ENCODE measurements around the gene CNTFR. TPM values are rescaled to one million over a fixed set of nuclear protein-coding genes. Genes with fewer than 3 reads are reported as not detected.
A peak's percentile ranks its signal among the peaks of the same experiment; 100 is the strongest.
"Not testable (repeated sequence)": the region's sequence is repeated elsewhere in the genome, so short reads cannot be mapped to it uniquely, and the experiment has no call there.

CNTFR gene
- total RNA-seq, 1 donor from 2014 or later: 2.7 TPM

- Mint-ChIP-seq H3K36me3 (ENCODE audit: insufficient read depth) (no peaks in the 10 kb centered on the region), H3K9me3 (ENCODE audit: low read depth) (no peaks in the 10 kb centered on the region), H3K4me3 (ENCODE audit: low read depth) (no peak overlapping the region), H3K27ac (no peak overlapping the region), H3K27me3 (peaks cover 37% of the 10 kb centered on the region), H3K4me1 (ENCODE audit: low read depth) (peaks cover 5% of the 10 kb centered on the region)
- no peak for DNase-seq (ENCODE audit: low spot score, unreplicated experiment)
- no peak for TF ChIP-seq CTCF (IDR thresholded peaks at IDR 0.05; ENCODE audit: unreplicated experiment)
These were observed 48.7 kb downstream of the CNTFR start for GRCh38 chr9:34540827-34541226.

GRCh38 chr9:34536685-34537084 lies 52.8 kb downstream of the CNTFR start:
- Mint-ChIP-seq H3K4me1 (ENCODE audit: low read depth) (no peaks in the 10 kb centered on the region), H3K9me3 (ENCODE audit: low read depth) (no peaks in the 10 kb centered on the region), H3K4me3 (ENCODE audit: low read depth) (no peak overlapping the region), H3K27ac (no peak overlapping the region), H3K36me3 (ENCODE audit: insufficient read depth) (no peaks in the 10 kb centered on the region), H3K27me3 (peaks cover 43% of the 10 kb centered on the region)
- no peak for TF ChIP-seq CTCF (IDR thresholded peaks at IDR 0.05; ENCODE audit: unreplicated experiment)
- no peak for DNase-seq (ENCODE audit: low spot score, unreplicated experiment)

DNA sequence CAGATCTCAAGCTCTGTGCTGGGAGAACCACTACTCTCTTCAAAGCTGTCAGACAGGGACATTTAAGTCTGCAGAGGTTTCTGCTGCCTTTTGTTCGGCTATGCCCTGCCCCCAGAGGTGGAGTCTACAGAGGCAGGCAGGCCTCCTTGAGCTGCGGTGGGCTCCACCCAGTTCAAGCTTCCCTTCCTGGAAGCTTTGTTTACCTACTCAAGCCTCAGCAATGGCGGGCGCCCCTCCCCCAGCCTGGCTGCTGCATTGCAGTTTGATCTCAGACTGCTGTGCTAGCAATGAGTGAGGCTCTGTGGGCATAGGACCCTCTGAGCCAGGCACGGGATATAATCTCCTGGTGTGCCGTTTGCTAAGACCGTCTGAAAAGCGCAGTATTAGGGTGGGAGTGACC lies 57.5 kb downstream of the CNTFR start:
- not testable (repeated sequence) for DNase-seq (ENCODE audit: low spot score, unreplicated experiment); H3K4me3 Mint-ChIP-seq (ENCODE audit: low read depth)
- H3K27me3 Mint-ChIP-seq: peaks cover 52% of the 10 kb centered on the region

DNA sequence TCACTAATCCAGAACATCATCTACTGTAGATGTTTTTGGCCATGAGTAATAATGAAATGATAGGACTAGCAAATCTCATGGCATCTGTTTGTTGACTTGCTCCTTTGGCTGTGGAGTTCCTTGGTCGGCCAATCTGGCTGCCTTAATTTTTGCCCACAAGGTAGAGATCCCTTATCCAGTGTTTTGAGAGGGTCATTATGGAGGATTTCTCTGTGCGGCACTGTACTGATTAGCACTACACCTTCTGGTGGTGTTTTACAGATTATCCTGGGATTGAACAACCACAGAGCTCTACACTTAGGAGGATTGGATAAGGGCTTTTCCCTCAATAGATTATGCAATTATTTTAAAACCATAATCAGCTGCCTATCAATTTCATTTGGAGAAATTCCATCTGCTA lies 63.5 kb downstream of the CNTFR start:
- Mint-ChIP-seq H3K4me1 (ENCODE audit: low read depth) (peaks cover 6% of the 10 kb centered on the region), H3K36me3 (ENCODE audit: insufficient read depth) (no peaks in the 10 kb centered on the region), H3K27me3 (peaks cover 55% of the 10 kb centered on the region), H3K27ac (no peak overlapping the region), H3K4me3 (ENCODE audit: low read depth) (no peak overlapping the region), H3K9me3 (ENCODE audit: low read depth) (no peaks in the 10 kb centered on the region)
- DNase-seq (ENCODE audit: low spot score, unreplicated experiment): no peak
- TF ChIP-seq CTCF (IDR thresholded peaks at IDR 0.05; ENCODE audit: unreplicated experiment): no peak

More for the DNA sequence above, 57.5 kb downstream of the CNTFR start:
- not testable (repeated sequence) for H3K36me3 Mint-ChIP-seq (ENCODE audit: insufficient read depth); H3K9me3 Mint-ChIP-seq (ENCODE audit: low read depth); H3K4me1 Mint-ChIP-seq (ENCODE audit: low read depth); H3K27ac Mint-ChIP-seq

- no peak for TF ChIP-seq CTCF (IDR thresholded peaks at IDR 0.05; ENCODE audit: unreplicated experiment)
- Mint-ChIP-seq H3K27ac (no peak overlapping the region), H3K27me3 (peaks cover 52% of the 10 kb centered on the region), H3K9me3 (ENCODE audit: low read depth) (no peaks in the 10 kb centered on the region), H3K4me1 (ENCODE audit: low read depth) (peaks cover 4% of the 10 kb centered on the region), H3K4me3 (ENCODE audit: low read depth) (no peak overlapping the region), H3K36me3 (ENCODE audit: insufficient read depth) (no peaks in the 10 kb centered on the region)
- no peak for DNase-seq (ENCODE audit: low spot score, unreplicated experiment)
These were observed 65.2 kb downstream of the CNTFR start for GRCh38 chr9:34524349-34524748.

DNA sequence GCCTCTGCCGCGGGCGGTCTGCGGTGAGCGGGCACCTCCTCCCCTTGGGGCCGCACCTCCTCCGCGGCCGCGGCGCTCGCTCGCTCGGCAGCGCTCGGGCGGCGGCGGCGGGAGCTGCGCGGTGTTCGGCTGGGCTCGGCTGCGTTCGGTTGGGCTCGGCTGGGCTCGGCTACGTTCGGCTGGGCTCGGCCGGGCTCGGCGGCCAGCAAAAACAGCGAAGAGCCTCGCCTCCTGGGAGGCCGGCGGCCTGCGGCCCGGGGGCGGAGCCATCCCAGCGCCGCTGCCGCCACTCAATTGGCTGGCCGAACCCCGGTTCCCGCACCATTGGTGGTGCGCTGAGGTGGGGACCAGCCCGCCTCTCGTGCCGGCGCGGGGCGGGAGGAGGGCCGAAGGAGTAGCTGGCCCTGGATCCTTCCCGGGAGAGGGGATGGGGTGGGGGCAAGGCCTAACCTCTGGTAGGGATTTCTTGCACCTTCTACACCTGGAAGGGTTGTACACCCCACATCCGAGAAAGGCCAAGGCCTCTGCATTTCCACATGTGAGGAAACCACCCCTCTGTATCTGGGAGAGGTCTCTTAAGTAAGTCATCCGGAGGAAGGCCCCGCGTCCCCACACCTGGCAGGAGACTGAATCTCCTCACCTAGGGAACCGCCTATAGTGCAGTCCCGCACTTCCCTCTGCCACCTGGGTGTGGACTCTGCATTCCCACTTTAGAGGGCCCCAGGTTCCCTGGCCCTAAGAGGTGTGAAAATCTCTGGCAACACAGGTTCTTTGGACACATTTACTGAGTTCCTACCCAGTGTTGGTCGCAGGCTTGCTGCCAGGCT lies 66.3 kb downstream of the CNTFR start, which contains the start of gene ENHO:
ENHO (minus strand) TSS at position 20 of the 827 bp plus-strand sequence. CDS start 1,295 bp downstream, outside the sequence.
- no peaks in the 10 kb centered on the region for H3K36me3 Mint-ChIP-seq (ENCODE audit: insufficient read depth)
- peak; percentile 87 for DNase-seq (ENCODE audit: low spot score, unreplicated experiment)
- H3K9me3 Mint-ChIP-seq (ENCODE audit: low read depth): no peaks in the 10 kb centered on the region
- peaks cover 4% of the 10 kb centered on the region for H3K4me1 Mint-ChIP-seq (ENCODE audit: low read depth)
- H3K27ac Mint-ChIP-seq: no peak within 1 kb of the TSS
- peak within 1 kb of the TSS; percentile 70 for H3K4me3 Mint-ChIP-seq (ENCODE audit: low read depth)
- peaks cover 51% of the 10 kb centered on the region for H3K27me3 Mint-ChIP-seq
- TF ChIP-seq CTCF (IDR thresholded peaks at IDR 0.05; ENCODE audit: unreplicated experiment): no peak
